CD4-positive, alpha-beta T cell treated with Interleukin-6 at 100 ng/mL for 8 hours (primary cell): ENCODE results near the gene FASTKD1.
A peak's percentile ranks its signal among the peaks of the same experiment; 100 is the strongest.
"Not testable (repeated sequence)": the region's sequence is repeated elsewhere in the genome, so short reads cannot be mapped to it uniquely, and the experiment has no call there.

Experiments used
- DNase-seq: peaks from one replicate; pipeline ENCODE4 v3.0.0-alpha.2; 2020; ENCODE audit warnings: mixed read lengths, low spot score

FASTKD1 gene, protein sequence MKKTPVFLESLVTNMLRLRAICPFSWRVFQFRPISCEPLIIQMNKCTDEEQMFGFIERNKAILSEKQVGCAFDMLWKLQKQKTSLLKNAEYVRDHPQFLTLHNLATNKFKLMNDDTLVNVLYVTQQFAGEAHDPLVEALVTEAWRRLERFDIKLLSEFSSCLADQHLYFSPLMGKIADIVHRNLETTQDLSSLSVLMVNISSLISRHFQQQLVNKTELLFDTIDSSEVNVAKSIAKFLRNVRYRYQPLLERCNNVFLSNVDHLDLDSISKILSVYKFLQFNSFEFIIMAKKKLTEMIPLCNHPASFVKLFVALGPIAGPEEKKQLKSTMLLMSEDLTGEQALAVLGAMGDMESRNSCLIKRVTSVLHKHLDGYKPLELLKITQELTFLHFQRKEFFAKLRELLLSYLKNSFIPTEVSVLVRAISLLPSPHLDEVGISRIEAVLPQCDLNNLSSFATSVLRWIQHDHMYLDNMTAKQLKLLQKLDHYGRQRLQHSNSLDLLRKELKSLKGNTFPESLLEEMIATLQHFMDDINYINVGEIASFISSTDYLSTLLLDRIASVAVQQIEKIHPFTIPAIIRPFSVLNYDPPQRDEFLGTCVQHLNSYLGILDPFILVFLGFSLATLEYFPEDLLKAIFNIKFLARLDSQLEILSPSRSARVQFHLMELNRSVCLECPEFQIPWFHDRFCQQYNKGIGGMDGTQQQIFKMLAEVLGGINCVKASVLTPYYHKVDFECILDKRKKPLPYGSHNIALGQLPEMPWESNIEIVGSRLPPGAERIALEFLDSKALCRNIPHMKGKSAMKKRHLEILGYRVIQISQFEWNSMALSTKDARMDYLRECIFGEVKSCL

GRCh38 chr2:169573160-169573973, at the start of gene FASTKD1:
Gene FASTKD1, minus strand, starts transcription at chr2:169573865. Its CDS starts 1,836 bp downstream, at chr2:169572029.
- peak; percentile 86 for DNase-seq

GRCh38 chr2:169623235-169623634, 49.6 kb upstream of the FASTKD1 start:
- no peak for DNase-seq

GRCh38 chr2:169620509-169620908, 46.8 kb upstream of the FASTKD1 start:
- DNase-seq = no peak

DNA sequence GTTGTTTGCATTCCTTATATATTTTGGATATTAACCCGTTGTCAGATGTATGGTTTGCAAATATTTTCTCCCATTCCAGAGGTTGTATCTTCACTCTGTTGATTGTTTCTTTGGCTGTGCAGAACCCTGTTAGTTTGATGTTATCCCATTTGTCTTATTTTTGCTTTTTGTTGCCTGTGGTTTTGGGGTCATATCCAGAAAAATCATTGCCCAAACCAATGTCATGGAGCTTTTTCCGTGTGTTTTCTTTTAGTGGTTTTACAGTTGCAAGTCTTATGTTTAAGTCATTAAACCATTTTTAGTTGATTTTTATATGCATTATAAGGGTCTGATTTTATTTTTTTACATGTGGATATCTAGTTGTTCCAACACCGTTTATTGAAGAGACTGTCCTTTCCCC, 46.3 kb upstream of the FASTKD1 start:
- no peak for DNase-seq

GRCh38 chr2:169615982-169616381, 42.3 kb upstream of the FASTKD1 start:
- DNase-seq = not testable (repeated sequence)

GRCh38 chr2:169613876-169614275, 40.2 kb upstream of the FASTKD1 start:
- no peak for DNase-seq

GRCh38 chr2:169609264-169609663, 35.6 kb upstream of the FASTKD1 start:
- DNase-seq = no peak

GRCh38 chr2:169599568-169599967, 25.9 kb upstream of the FASTKD1 start:
- DNase-seq = no peak

DNA sequence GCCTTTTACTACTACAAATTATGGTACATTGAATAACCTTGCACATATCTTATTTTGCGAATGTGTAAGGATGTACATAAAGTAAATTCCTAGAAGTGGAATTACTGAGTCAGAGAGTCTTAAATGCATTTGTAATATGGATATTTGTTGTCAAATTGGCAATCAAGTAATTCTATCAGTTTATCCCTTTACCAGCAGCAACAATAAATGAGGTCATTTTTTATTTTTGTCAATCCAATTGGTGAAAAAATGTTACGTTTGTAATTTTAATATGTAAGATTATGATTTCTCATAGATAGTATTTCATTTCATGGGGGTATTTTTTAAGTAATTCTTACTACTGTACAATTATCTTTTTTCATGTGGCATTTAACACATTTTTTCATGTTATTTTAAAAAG, 25.3 kb upstream of the FASTKD1 start:
- DNase-seq = no peak

DNA sequence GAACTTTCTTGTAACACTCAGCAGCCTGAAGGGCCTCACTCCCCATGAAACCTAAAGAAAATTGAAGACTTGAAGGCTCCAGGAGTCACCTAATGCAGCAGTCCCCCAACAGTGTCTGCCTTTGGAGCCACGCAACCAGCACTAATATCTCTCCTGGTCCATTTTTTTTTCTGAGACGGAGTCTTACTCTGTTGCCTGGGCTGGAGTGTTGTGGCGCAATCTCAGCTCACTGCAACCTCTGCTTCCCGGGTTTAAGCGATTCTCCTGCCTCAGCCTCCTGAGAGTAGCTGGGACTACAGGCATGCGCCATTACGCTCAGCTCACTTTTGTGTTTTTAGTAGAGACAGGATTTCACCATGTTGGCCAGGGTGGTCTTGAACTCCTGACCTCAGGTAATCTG, 22.9 kb upstream of the FASTKD1 start:
- DNase-seq = not testable (repeated sequence)

- DNase-seq = no peak
Measured at GRCh38 chr2:169590804-169591203, 17.1 kb upstream of the FASTKD1 start.

- DNase-seq = no peak
Measured at GRCh38 chr2:169585673-169586072, 12.0 kb upstream of the FASTKD1 start.

DNA sequence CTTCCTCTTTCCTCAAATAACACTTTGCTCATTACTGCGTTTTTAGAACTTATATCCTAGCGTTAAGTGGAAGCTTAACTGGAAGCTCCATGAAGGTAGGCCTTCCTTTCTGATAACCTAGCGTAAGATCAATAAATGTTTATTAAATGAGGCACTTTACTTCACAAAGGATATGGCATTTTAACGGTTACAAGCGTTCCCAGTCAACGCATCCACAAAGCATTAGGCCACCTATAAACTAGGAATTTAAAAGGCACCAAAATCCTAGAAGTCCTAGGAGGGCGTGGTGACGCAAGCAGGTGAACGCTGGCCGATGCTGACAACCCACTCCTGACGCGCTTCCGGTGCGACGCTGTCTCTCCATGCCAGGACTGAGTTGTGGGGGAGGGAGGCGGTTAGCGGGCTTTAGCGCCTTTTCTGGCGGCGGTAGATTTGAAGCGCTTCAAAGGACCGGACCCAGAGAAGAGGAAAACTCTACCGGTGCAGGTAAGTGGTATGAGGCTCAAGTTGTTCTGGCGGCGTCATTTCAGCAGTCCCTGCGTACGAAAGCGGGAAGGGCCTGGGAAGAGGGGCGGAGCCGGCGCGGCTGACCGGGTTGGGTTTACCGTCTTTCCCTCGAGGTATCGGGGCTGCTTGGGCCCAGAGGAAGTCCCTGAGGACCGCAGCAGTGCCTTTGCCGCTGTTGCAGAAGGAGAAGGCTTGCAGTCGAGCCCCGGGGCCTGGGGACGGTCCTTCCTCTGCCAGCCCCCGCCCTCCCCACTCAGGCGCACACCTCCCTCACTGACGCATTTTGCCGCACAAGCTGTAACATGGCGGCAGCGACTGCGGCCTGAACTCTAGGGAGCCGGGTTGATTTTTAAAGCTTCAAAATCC, 10.6 kb upstream of the FASTKD1 start, which contains the start of gene PPIG:
TSS of gene PPIG (plus strand) at position 347 of the 873 bp plus-strand sequence. CDS start 19,691 bp downstream, outside the sequence.
- DNase-seq = peak; percentile 85

DNA sequence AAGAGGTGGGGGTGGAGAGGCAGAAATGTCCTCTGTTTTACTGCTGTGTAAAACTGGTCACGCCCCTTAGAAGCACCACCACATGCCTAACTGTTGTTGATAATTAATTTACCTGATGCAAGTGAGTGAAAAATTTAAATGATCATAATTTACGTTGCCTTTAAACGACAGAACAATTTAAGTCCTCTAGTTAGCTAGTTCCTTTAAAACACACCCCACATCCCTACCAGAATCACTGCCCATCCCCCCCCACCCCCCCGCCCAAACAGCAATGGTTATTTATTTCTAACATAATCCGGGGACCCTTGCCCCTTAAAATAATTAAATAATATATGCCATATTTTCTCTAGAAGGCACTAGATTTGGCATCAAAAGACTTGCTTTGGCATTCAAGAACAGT, 9.9 kb upstream of the FASTKD1 start:
- DNase-seq = no peak

- not testable (repeated sequence) for DNase-seq
Measured at GRCh38 chr2:169582552-169583266, 9.0 kb upstream of the FASTKD1 start.

GRCh38 chr2:169579044-169579443, 5.4 kb upstream of the FASTKD1 start:
- DNase-seq = no peak

DNA sequence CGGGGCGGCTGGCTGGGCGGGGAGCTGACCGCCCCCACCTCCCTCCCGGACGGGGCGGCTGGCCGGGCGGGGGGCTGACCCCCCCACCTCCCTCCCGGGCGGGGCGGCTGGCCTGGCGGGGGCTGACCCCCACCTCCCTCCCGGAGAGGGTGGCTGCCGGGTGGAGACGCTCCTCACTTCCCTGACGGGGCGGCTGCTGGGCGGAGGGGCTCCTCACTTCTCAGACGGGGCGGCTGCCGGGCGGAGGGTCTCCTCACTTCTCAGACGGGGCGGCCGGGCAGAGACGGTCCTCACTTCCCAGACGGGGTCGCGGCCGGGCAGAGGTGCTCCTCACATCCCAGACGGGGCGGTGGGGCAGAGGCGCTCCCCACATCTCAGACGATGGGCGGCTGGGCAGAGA, 1.6 kb upstream of the FASTKD1 start:
- not testable (repeated sequence) for DNase-seq

DNA sequence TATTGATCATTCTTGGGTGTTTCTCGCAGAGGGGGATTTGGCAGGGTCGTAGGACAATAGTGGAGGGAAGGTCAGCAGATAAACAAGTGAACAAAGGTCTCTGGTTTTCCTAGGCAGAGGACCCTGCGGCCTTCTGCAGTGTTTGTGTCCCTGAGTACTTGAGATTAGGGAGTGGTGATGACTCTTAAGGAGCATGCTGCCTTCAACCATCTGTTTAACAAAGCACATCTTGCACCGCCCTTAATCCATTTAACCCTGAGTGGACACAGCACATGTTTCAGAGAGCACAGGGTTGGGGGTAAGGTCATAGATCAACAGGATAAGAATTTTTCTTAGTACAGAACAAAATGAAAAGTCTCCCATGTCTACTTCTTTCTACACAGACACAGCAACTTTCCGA, 874 bp upstream of the FASTKD1 start:
- DNase-seq = not testable (repeated sequence)

GRCh38 chr2:169573974-169574299, 272 bp upstream of the FASTKD1 start:
- DNase-seq = no peak

DNA sequence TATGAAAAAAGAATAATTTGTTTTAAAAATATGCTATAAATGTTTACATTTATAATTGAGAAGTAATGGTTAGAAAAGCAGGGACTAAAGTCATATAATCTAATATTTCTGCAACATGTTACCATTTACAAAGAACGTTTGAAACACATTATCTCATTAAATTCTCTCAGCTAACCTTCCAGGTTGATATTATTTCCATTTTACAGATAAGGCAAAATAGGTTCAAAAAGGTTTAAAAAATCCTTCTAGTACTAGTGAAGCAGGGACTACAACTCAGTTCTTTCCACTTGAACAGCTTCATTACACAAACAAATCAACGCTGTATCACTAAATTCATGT, 875 bp downstream of the FASTKD1 start:
- no peak for DNase-seq

DNA sequence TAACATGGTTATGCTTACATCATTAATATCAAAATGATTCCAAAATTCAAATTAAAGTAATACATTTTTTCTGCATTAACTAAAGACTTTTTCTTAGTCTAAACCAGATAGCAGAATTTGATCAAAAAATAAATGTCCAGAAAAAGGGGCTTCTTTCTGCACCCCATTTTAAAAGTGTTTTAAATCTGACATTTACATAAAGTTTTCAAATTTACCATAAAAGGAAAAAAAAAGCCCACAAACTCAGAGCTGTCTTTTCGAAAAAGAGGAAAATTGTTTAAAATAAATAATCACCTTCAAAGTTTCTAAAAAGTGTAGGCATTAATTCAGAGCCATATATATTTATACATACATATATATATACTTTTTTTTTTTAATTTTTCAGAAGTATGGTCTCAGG, 1.5 kb downstream of the FASTKD1 start:
- DNase-seq = no peak
